ENCODE data around the gene TCF3. TPM values are rescaled to one million over a fixed set of nuclear protein-coding genes. Genes with fewer than 3 reads are reported as not detected.

TCF3 gene
- total and polyA plus RNA-seq, 10 of the 15 experiments (the other 5 are each of a cell fraction or from before 2014, with no cell fraction given), result 6.7 to 282 (median 70.7) TPM

- no peak for TF ChIP-seq SKIL (IDR thresholded peaks at IDR 0.05; ENCODE audit: low read depth, poor library complexity, severe bottlenecking)
- TF ChIP-seq, protein P1, sequence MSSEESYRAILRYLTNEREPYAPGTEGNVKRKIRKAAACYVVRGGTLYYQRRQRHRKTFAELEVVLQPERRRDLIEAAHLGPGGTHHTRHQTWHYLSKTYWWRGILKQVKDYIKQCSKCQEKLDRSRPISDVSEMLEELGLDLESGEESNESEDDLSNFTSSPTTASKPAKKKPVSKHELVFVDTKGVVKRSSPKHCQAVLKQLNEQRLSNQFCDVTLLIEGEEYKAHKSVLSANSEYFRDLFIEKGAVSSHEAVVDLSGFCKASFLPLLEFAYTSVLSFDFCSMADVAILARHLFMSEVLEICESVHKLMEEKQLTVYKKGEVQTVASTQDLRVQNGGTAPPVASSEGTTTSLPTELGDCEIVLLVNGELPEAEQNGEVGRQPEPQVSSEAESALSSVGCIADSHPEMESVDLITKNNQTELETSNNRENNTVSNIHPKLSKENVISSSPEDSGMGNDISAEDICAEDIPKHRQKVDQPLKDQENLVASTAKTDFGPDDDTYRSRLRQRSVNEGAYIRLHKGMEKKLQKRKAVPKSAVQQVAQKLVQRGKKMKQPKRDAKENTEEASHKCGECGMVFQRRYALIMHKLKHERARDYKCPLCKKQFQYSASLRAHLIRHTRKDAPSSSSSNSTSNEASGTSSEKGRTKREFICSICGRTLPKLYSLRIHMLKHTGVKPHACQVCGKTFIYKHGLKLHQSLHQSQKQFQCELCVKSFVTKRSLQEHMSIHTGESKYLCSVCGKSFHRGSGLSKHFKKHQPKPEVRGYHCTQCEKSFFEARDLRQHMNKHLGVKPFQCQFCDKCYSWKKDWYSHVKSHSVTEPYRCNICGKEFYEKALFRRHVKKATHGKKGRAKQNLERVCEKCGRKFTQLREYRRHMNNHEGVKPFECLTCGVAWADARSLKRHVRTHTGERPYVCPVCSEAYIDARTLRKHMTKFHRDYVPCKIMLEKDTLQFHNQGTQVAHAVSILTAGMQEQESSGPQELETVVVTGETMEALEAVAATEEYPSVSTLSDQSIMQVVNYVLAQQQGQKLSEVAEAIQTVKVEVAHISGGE (CRISPR knock-in tag; IDR thresholded peaks at IDR 0.05), result no peak
- peak; percentile 88 for TF ChIP-seq EED (IDR thresholded peaks at IDR 0.05; ENCODE audit: low read depth)
- TF ChIP-seq ZBTB4 (CRISPR knock-in tag; IDR thresholded peaks at IDR 0.05), result no peak
- TF ChIP-seq MXI1 (IDR thresholded peaks at IDR 0.05; ENCODE audit: low read depth, low read length), result no peak
- no peak for TF ChIP-seq USF2 (IDR thresholded peaks at IDR 0.05; ENCODE audit: borderline replicate concordance, low read depth, low read length)
- peak; percentile 69; the same call in 1 of the 2 replicates for TF ChIP-seq FOXM1 (IDR thresholded peaks at IDR 0.05; ENCODE audit: low read depth, low read length)
- no peak for TF ChIP-seq MAX (IDR thresholded peaks at IDR 0.05; ENCODE audit: low read depth, low read length)
- no peak for TF ChIP-seq IRF4 (IDR thresholded peaks at IDR 0.05; ENCODE audit: low read depth, low read length)
- no peak for TF ChIP-seq SREBF2 (IDR thresholded peaks at IDR 0.05; ENCODE audit: low read length)
- peak; percentile 88 for TF ChIP-seq IKZF1 (conservative IDR thresholded peaks at IDR 0.05)
- no peak for TF ChIP-seq NFYA (IDR thresholded peaks at IDR 0.05; ENCODE audit: borderline replicate concordance, low read depth, low read length)
- TF ChIP-seq BACH1 (IDR thresholded peaks at IDR 0.05; ENCODE audit: borderline replicate concordance), result peak; percentile 54; the same call in 1 of the 2 replicates
- TF ChIP-seq NKRF (conservative IDR thresholded peaks at IDR 0.05), result peak; percentile 49; the same call in 1 of the 2 replicates
- no peak for TF ChIP-seq HCFC1 (IDR thresholded peaks at IDR 0.05; ENCODE audit: low read length)
- no peak for TF ChIP-seq SUPT20H (IDR thresholded peaks at IDR 0.05; ENCODE audit: borderline replicate concordance, control insufficient read depth, low read depth, low read length)
- 0 out of 2 replicates have a peak, but pooled peaks have one; percentile 28 for TF ChIP-seq MTA2 (IDR thresholded peaks at IDR 0.05; ENCODE audit: low read depth)
- peak; percentile 93; the same call in 1 of the 2 replicates for TF ChIP-seq CHD4 (IDR thresholded peaks at IDR 0.05)
- no peak for TF ChIP-seq ZNF274 (IDR thresholded peaks at IDR 0.05; ENCODE audit: insufficient read depth, insufficient read length)
Observed at GRCh38 chr19:1663852-1664251, 11.4 kb upstream of the TCF3 start (continued).

All from GM12878 (cell line).